AG04450 (cell line): ENCODE measurements around the gene LHFPL2. TPM values are rescaled to one million over a fixed set of nuclear protein-coding genes. Genes with fewer than 3 reads are reported as not detected.

ENCODE experiments used
- CTCF ChIA-PET: fragments of 300-600, 350-600 bp; formaldehyde crosslinking; extraction: SDS; loops from one replicate; lab custom pipeline; 2022; ENCODE audit warnings: antibody characterized with exemption, inconsistent platforms; lab: Charles Lee
- POLR2A ChIA-PET: fragments of 350-600 bp; formaldehyde crosslinking; extraction: SDS; loops from one replicate; lab custom pipeline; 2021; ENCODE audit warnings: antibody characterized with exemption, inconsistent platforms; lab: Yijun Ruan, JAX
- DNase-seq: peaks from one replicate; pipeline ENCODE4 v3.0.0-alpha.2; 2011; ENCODE audit warnings: low read depth, low spot score
- H3K27ac ChIP-seq: one replicate; pipeline ENCODE4 v1.5.1; 2012; ENCODE audit warnings: low read depth, low read length, control low read depth
- H3K27me3 ChIP-seq: one replicate; pipeline ENCODE4 v1.6.0; 2012; ENCODE audit warnings: low read length; ENCODE audit not compliant: control insufficient read depth, insufficient read depth
- H3K4me3 ChIP-seq: 2 replicates; pipeline ENCODE4 v1.5.1; 2011; ENCODE audit warnings: mild to moderate bottlenecking, low read depth, low read length, control low read depth
- H3K9me3 ChIP-seq: 2 replicates; pipeline ENCODE4 v1.5.1; 2012; ENCODE audit warnings: low read length; ENCODE audit not compliant: control insufficient read depth, insufficient read depth
- polyA plus RNA-seq: library from polyadenylated mRNA; depleted of rRNA; stranded (reverse); fragments of >200 nt; gene quantifications from 2 replicates; pipeline ENCODE4 v1.2.3, GENCODE V29; 2011
- TF ChIP-seq, protein P1 (sequence below): IDR thresholded peaks from 2 replicates; pipeline ENCODE4 v1.5.1; 2011; ENCODE audit warnings: low read depth, low read length, control low read depth, inconsistent platforms

The LHFPL2 gene
- polyA plus RNA-seq, 1 experiment, result 20.1 TPM

- Histone ChIP-seq H3K27ac (peak overlapping the region; percentile 59), H3K4me3 (no peak overlapping the region), H3K9me3 (no peaks in the 10 kb centered on the region), H3K27me3 (no peaks in the 10 kb centered on the region)
- TF ChIP-seq, protein P1, sequence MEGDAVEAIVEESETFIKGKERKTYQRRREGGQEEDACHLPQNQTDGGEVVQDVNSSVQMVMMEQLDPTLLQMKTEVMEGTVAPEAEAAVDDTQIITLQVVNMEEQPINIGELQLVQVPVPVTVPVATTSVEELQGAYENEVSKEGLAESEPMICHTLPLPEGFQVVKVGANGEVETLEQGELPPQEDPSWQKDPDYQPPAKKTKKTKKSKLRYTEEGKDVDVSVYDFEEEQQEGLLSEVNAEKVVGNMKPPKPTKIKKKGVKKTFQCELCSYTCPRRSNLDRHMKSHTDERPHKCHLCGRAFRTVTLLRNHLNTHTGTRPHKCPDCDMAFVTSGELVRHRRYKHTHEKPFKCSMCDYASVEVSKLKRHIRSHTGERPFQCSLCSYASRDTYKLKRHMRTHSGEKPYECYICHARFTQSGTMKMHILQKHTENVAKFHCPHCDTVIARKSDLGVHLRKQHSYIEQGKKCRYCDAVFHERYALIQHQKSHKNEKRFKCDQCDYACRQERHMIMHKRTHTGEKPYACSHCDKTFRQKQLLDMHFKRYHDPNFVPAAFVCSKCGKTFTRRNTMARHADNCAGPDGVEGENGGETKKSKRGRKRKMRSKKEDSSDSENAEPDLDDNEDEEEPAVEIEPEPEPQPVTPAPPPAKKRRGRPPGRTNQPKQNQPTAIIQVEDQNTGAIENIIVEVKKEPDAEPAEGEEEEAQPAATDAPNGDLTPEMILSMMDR, result no peak
- no peak for DNase-seq
- POLR2A ChIA-PET, result no interaction called here
- CTCF ChIA-PET, result no interaction called here
Observed at GRCh38 chr5:78665534-78665933, 17.0 kb upstream of the LHFPL2 start.

GRCh38 chr5:78662323-78662722 lies 13.8 kb upstream of the LHFPL2 start:
- DNase-seq, result no peak
- Histone ChIP-seq H3K9me3 (no peaks in the 10 kb centered on the region), H3K27ac (no peak overlapping the region), H3K27me3 (no peaks in the 10 kb centered on the region), H3K4me3 (no peak overlapping the region)
- POLR2A ChIA-PET, result no interaction called here
- CTCF ChIA-PET, result interaction anchor here (0.6 kb wide), 1 partner anchor 125 kb away, joined by 4 read pairs; no protein-coding TSS in a partner anchor
- TF ChIP-seq, protein P1, result no peak

DNA sequence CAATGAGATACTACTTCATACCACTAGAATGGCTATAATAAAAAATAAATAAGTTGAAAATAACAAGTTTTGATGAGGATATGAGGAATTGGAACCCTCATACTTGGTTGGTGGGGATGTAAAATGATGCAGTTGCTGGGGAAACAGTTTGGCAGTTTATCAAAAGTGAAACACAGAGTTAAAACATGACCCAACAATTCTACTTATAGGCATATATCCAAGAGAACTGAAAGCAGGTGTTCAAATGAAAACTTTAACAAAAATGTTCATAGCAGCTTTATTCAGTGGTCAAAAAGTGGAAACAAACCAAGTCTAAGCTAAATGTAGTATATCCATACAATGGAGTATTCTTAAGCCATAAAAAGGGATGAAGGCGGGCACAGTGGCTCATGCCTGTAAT lies 13.1 kb upstream of the LHFPL2 start:
- CTCF ChIA-PET, result no interaction called here
- Histone ChIP-seq H3K9me3 (no peaks in the 10 kb centered on the region), H3K27ac (no peak overlapping the region), H3K27me3 (no peaks in the 10 kb centered on the region), H3K4me3 (no peak overlapping the region)
- no peak for DNase-seq
- TF ChIP-seq, protein P1, result no peak
- POLR2A ChIA-PET, result no interaction called here

DNA sequence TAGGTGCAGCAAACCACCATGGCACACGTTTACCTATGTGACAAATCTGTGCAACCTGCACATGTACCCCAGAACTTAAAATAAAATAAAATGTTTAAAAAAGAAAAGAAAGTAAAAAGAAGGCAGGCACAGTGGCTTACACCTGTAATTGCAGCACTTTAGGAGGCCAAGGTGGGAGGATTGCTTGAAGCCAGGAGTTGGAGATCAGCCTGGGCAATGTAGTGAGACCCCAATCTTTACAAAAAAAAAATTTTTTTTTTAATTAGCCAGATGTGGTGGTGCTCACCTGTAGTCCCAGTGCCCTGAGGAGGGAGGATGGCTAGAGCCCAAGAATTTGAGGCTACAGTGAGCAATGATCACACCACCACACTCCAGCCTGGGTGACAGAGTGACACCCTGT lies 12.5 kb upstream of the LHFPL2 start:
- H3K27me3 ChIP-seq, result no peaks in the 10 kb centered on the region
- no peak overlapping the region for H3K4me3 ChIP-seq
- H3K27ac ChIP-seq, result no peak overlapping the region
- H3K9me3 ChIP-seq, result no peaks in the 10 kb centered on the region
- ChIA-PET POLR2A (no interaction called here), CTCF (no interaction called here)
- no peak for DNase-seq
- TF ChIP-seq, protein P1, result no peak

- CTCF ChIA-PET, result no interaction called here
- Histone ChIP-seq H3K9me3 (no peaks in the 10 kb centered on the region), H3K27ac (no peak overlapping the region), H3K27me3 (no peaks in the 10 kb centered on the region), H3K4me3 (no peak overlapping the region)
- DNase-seq, result no peak
- TF ChIP-seq, protein P1, result no peak
- POLR2A ChIA-PET, result no interaction called here
Observed at GRCh38 chr5:78660401-78660800, 11.8 kb upstream of the LHFPL2 start.
